Peyer's patch (tissue), 4 donors: ENCODE data around the gene SEMA5A.

Experiments used
- POLR2A ChIP-seq, 2 donors: fragments of 450-650 bp; IDR thresholded peaks; one replicate each; pipeline ENCODE4 v1.5.1; 2017; ENCODE audit warnings: antibody characterized with exemption in 2 of 2, mild to moderate bottlenecking in 2 of 2, moderate library complexity in 2 of 2
- TF ChIP-seq, protein P1 (sequence below), 6 experiments: fragments of 450-650 bp in 4 of 6; fragments of 200-600 bp in 2 of 6; sonication (generic) in 1 of 6; IDR thresholded peaks; one replicate each; pipeline ENCODE4 v1.5.1; 2017 to 2019; ENCODE audit warnings: antibody characterized with exemption in 6 of 6, mild to moderate bottlenecking in 3 of 6, moderate library complexity in 1 of 6

DNA sequence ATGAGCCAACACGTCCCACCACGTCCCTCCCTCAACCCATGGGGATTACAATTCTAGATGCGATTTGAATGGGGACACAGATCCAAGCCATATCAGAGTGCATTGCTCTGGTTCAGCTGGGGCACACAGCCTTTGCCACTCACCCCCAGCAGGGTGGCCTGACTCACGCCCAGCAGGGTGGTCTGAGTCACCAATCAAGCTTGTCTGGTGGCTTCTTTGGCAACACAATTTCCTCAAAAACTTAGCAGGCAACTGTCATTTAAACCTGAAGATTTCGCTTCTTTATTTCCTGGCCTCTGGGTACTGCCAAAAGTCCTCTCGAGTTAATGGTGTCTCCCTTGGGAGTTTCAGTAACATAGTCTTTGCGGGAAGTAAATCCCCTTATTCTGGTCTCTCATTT lies 16.3 kb upstream of the SEMA5A start:
- TF ChIP-seq, protein P1, sequence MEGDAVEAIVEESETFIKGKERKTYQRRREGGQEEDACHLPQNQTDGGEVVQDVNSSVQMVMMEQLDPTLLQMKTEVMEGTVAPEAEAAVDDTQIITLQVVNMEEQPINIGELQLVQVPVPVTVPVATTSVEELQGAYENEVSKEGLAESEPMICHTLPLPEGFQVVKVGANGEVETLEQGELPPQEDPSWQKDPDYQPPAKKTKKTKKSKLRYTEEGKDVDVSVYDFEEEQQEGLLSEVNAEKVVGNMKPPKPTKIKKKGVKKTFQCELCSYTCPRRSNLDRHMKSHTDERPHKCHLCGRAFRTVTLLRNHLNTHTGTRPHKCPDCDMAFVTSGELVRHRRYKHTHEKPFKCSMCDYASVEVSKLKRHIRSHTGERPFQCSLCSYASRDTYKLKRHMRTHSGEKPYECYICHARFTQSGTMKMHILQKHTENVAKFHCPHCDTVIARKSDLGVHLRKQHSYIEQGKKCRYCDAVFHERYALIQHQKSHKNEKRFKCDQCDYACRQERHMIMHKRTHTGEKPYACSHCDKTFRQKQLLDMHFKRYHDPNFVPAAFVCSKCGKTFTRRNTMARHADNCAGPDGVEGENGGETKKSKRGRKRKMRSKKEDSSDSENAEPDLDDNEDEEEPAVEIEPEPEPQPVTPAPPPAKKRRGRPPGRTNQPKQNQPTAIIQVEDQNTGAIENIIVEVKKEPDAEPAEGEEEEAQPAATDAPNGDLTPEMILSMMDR (IDR thresholded peaks at IDR 0.05), result no peak
- TF ChIP-seq POLR2A (IDR thresholded peaks at IDR 0.05), result no peak
